ENCODE measurements around the gene GRAMD2B. TPM values are rescaled to one million over a fixed set of nuclear protein-coding genes. Genes with fewer than 3 reads are reported as not detected.

GRAMD2B gene
- total RNA-seq, 3 donors from 2014 or later: 44.8 to 83.3 (median 55.6) TPM

GRCh38 chr5:126481243-126481642 is 58.0 kb downstream of the GRAMD2B start:
- H3K4me3 ChIP-seq: no peak overlapping the region
- no peak for TF ChIP-seq CTCF (IDR thresholded peaks at IDR 0.05)
- H3K4me1 ChIP-seq (ENCODE audit: low read depth): no peaks in the 10 kb centered on the region
- intact Hi-C loops (cut with DNase I, micrococcal nuclease): no loop called here
- ATAC-seq (no peak), DNase-seq (no peak)
- peaks cover 6% of the 10 kb centered on the region for H3K36me3 ChIP-seq (ENCODE audit: low read depth)
- no peaks in the 10 kb centered on the region for H3K9me3 ChIP-seq

GRCh38 chr5:126482591-126482990 is 59.4 kb downstream of the GRAMD2B start:
- Histone ChIP-seq H3K4me3 (no peak overlapping the region), H3K36me3 (ENCODE audit: low read depth) (peaks cover 11% of the 10 kb centered on the region), H3K9me3 (no peaks in the 10 kb centered on the region), H3K4me1 (ENCODE audit: low read depth) (no peaks in the 10 kb centered on the region)
- intact Hi-C loops (cut with DNase I, micrococcal nuclease): no loop called here
- ATAC-seq: no peak
- no peak for TF ChIP-seq CTCF (IDR thresholded peaks at IDR 0.05)
- DNase-seq: no peak

GRCh38 chr5:126483156-126483555 is 59.9 kb downstream of the GRAMD2B start:
- intact Hi-C loops (cut with DNase I, micrococcal nuclease): no loop called here
- Histone ChIP-seq H3K36me3 (ENCODE audit: low read depth) (peaks cover 10% of the 10 kb centered on the region), H3K4me3 (no peak overlapping the region), H3K4me1 (ENCODE audit: low read depth) (no peaks in the 10 kb centered on the region), H3K9me3 (no peaks in the 10 kb centered on the region)
- no peak for TF ChIP-seq CTCF (IDR thresholded peaks at IDR 0.05)
- ATAC-seq: peak; percentile 27
- no peak for DNase-seq

DNA sequence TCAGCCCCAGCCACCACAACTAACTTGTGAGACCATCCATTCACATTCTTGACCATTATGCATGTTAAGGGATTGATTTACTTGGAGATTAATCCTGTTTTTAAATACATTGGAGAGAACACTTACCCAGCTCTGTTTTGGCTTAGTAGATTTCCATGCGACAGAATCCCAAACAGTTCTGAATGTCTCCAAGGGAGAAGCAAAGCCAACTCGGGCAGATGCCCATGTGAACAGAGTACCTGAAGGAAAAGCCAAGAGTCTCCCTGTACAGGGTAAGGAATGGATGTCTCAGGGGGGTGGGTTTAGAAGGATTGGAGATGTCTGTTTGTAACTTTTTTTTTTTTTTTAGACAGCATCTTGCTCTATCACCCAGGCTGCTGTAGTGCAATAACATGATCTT is 61.0 kb downstream of the GRAMD2B start:
- no peaks in the 10 kb centered on the region for H3K4me1 ChIP-seq (ENCODE audit: low read depth)
- DNase-seq: no peak
- no peak for TF ChIP-seq CTCF (IDR thresholded peaks at IDR 0.05)
- no peak for ATAC-seq
- H3K9me3 ChIP-seq: no peaks in the 10 kb centered on the region
- intact Hi-C loops (cut with DNase I, micrococcal nuclease): no loop called here
- H3K4me3 ChIP-seq: no peak overlapping the region
- peaks cover 6% of the 10 kb centered on the region for H3K36me3 ChIP-seq (ENCODE audit: low read depth)

DNA sequence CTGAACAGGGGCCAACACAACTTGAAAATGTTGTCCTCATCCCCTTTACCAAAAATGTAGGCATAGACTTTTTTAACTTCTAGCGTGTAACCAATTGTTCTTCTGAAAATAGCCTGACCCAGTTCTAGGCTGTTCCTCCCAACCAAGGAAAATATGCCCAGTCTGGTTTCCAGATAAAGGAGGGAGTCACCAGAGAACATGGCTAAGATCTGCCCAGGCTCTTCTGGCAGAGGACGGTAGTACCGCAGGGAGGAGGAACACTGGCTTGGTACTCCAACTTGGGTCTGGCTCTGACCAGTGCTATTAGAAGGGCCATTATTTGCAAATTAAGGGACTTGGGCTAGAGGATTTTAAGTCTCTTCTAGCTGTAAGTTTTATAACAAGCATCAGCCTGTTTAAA is 63.1 kb downstream of the GRAMD2B start:
- DNase-seq: no peak
- H3K4me1 ChIP-seq (ENCODE audit: low read depth): no peaks in the 10 kb centered on the region
- no peak overlapping the region for H3K4me3 ChIP-seq
- H3K36me3 ChIP-seq (ENCODE audit: low read depth): peaks cover 6% of the 10 kb centered on the region
- ATAC-seq: no peak
- no peak for TF ChIP-seq CTCF (IDR thresholded peaks at IDR 0.05)
- intact Hi-C loops (cut with DNase I, micrococcal nuclease): no loop called here
- H3K9me3 ChIP-seq: no peaks in the 10 kb centered on the region

DNA sequence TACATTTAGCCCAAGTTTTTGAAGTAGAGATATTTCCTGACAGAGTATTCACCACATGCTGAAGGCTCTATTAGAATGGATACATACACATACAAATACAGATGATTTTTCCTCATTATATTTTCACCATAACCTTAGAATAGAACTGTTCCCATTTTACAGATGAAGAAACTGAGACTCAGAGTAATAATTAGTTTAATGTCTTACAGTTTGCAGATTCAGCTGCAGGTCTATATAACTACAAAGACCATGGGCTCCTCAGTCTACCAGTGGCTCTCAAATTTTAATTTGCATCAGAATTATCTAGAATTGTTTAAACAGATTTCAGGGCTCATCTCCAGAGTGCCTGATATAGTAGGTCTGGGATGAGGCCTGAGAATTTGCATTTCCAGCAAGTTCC is 64.4 kb downstream of the GRAMD2B start:
- DNase-seq (no peak), ATAC-seq (no peak)
- intact Hi-C loops (cut with DNase I, micrococcal nuclease): no loop called here
- no peaks in the 10 kb centered on the region for H3K4me1 ChIP-seq (ENCODE audit: low read depth)
- TF ChIP-seq CTCF (IDR thresholded peaks at IDR 0.05): no peak
- no peaks in the 10 kb centered on the region for H3K9me3 ChIP-seq
- H3K36me3 ChIP-seq (ENCODE audit: low read depth): peaks cover 6% of the 10 kb centered on the region
- H3K4me3 ChIP-seq: no peak overlapping the region

All from mucosa of descending colon (tissue), 3 donors.